SK-N-SH treated with all-trans-retinoic acid at 6 μM for 48 hours (cell line): ENCODE results near the gene PTX4.

Experiments
- ARNTL ChIP-seq: fragments of 450-650 bp; formaldehyde crosslinking; IDR thresholded peaks from 2 replicates; pipeline ENCODE4 v1.5.0; 2020; ENCODE audit warnings: low read depth, mild to moderate bottlenecking, moderate library complexity, borderline replicate concordance
- CREB5 ChIP-seq: fragments of 250-450 bp; sonication (Bioruptor Pico); IDR thresholded peaks from 2 replicates; pipeline ENCODE4 v1.5.1; 2020; ENCODE audit warnings: low read depth, mild to moderate bottlenecking, moderate library complexity
- OSR1 ChIP-seq: fragments of 250-450 bp; sonication (Bioruptor Pico); IDR thresholded peaks from 2 replicates; pipeline ENCODE4 v1.8.0; 2022; ENCODE audit warnings: moderate library complexity, mild to moderate bottlenecking, inconsistent platforms
- RARB ChIP-seq: fragments of 250-450 bp; sonication (Bioruptor Pico); IDR thresholded peaks from 2 replicates; pipeline ENCODE4 v1.8.0; 2021; ENCODE audit warnings: mild to moderate bottlenecking, moderate library complexity
- TSHZ2 ChIP-seq: fragments of 250-450 bp; sonication (Bioruptor Pico); IDR thresholded peaks from 2 replicates; pipeline ENCODE4 v1.5.0; 2020; ENCODE audit warnings: mild to moderate bottlenecking, moderate library complexity
- ZC3H10 ChIP-seq: fragments of 250-450 bp; sonication (Bioruptor Pico); IDR thresholded peaks from 2 replicates; pipeline ENCODE4 v1.5.1; 2021; ENCODE audit warnings: mild to moderate bottlenecking, moderate library complexity
- ZFP3 ChIP-seq: fragments of 250-450 bp; sonication (Bioruptor Pico); IDR thresholded peaks from 2 replicates; pipeline ENCODE4 v1.5.0; 2020; ENCODE audit warnings: mild to moderate bottlenecking, moderate library complexity
- ZNF70 ChIP-seq: fragments of 450-650 bp; formaldehyde crosslinking; IDR thresholded peaks from 2 replicates; pipeline ENCODE4 v1.5.0; 2020; ENCODE audit warnings: mild to moderate bottlenecking, moderate library complexity
- ZNF8 ChIP-seq: fragments of 450-650 bp; formaldehyde crosslinking; IDR thresholded peaks from 2 replicates; pipeline ENCODE4 v1.5.0; 2020; ENCODE audit warnings: mild to moderate bottlenecking, moderate library complexity
- TF ChIP-seq, protein P1 (sequence below): fragments of 250-450 bp; sonication (Bioruptor Pico); IDR thresholded peaks from 2 replicates; pipeline ENCODE4 v1.8.0; 2021; ENCODE audit warnings: low read depth, mild to moderate bottlenecking, moderate library complexity, borderline replicate concordance

GRCh38 chr16:1512774-1513173 lies 24.0 kb upstream of the PTX4 start:
- TF ChIP-seq RARB (CRISPR knock-in tag) (no peak), ZC3H10 (no peak), CREB5 (CRISPR knock-in tag) (no peak), ZFP3 (CRISPR knock-in tag) (no peak), ARNTL (CRISPR knock-in tag) (no peak), TSHZ2 (no peak), ZNF8 (no peak), ZNF70 (CRISPR knock-in tag) (no peak), OSR1 (CRISPR knock-in tag) (no peak)
- TF ChIP-seq, protein P1, sequence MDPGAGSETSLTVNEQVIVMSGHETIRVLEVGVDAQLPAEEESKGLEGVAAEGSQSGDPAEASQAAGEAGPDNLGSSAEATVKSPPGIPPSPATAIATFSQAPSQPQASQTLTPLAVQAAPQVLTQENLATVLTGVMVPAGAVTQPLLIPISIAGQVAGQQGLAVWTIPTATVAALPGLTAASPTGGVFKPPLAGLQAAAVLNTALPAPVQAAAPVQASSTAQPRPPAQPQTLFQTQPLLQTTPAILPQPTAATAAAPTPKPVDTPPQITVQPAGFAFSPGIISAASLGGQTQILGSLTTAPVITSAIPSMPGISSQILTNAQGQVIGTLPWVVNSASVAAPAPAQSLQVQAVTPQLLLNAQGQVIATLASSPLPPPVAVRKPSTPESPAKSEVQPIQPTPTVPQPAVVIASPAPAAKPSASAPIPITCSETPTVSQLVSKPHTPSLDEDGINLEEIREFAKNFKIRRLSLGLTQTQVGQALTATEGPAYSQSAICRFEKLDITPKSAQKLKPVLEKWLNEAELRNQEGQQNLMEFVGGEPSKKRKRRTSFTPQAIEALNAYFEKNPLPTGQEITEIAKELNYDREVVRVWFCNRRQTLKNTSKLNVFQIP (CRISPR knock-in tag): no peak
